GM21423 (cell line): ENCODE results near the gene C2orf74.

ENCODE experiments used
- ATAC-seq: cut with Tn5 transposase; IDR thresholded peaks from one replicate; pipeline ENCODE4 v1.9.1; 2021; ENCODE audit warnings: mild to moderate bottlenecking, moderate library complexity; ENCODE audit not compliant: unreplicated experiment

The C2orf74 gene

GRCh38 chr2:61210332-61210981 is 48.5 kb downstream of the C2orf74 start:
- no peak for ATAC-seq

- ATAC-seq: no peak
Measured at GRCh38 chr2:61214171-61214570, 52.2 kb downstream of the C2orf74 start.
